GM12873 (cell line): ENCODE measurements around the gene POGLUT2.

Experiments
- TF ChIP-seq, protein P1 (sequence below): IDR thresholded peaks from 2 replicates; pipeline ENCODE4 v1.5.1; 2012; ENCODE audit warnings: low read depth, mild to moderate bottlenecking, moderate library complexity, low read length, control low read depth; ENCODE audit not compliant: insufficient read depth; ENCODE audit errors: missing control alignments

Gene POGLUT2

DNA sequence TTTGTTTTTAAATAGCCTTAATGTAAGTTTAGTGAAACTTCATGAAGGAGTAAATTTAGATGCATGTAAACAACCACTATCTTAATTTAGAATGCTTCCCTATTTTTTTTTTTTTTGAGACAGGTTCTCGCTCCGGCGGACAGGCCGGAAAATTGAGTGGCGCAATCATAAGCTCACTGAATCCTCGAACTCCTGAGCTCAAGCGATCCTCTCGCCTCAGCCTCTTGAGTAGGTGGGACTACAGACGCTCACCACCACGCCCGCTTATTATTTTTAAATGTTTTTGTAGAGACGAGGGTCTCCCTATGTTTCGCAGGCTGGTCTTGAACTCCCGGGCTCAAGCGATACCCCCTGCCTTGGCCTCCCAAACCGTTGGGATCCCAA lies 26.7 kb downstream of the POGLUT2 start:
- TF ChIP-seq, protein P1, sequence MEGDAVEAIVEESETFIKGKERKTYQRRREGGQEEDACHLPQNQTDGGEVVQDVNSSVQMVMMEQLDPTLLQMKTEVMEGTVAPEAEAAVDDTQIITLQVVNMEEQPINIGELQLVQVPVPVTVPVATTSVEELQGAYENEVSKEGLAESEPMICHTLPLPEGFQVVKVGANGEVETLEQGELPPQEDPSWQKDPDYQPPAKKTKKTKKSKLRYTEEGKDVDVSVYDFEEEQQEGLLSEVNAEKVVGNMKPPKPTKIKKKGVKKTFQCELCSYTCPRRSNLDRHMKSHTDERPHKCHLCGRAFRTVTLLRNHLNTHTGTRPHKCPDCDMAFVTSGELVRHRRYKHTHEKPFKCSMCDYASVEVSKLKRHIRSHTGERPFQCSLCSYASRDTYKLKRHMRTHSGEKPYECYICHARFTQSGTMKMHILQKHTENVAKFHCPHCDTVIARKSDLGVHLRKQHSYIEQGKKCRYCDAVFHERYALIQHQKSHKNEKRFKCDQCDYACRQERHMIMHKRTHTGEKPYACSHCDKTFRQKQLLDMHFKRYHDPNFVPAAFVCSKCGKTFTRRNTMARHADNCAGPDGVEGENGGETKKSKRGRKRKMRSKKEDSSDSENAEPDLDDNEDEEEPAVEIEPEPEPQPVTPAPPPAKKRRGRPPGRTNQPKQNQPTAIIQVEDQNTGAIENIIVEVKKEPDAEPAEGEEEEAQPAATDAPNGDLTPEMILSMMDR, result no peak

DNA sequence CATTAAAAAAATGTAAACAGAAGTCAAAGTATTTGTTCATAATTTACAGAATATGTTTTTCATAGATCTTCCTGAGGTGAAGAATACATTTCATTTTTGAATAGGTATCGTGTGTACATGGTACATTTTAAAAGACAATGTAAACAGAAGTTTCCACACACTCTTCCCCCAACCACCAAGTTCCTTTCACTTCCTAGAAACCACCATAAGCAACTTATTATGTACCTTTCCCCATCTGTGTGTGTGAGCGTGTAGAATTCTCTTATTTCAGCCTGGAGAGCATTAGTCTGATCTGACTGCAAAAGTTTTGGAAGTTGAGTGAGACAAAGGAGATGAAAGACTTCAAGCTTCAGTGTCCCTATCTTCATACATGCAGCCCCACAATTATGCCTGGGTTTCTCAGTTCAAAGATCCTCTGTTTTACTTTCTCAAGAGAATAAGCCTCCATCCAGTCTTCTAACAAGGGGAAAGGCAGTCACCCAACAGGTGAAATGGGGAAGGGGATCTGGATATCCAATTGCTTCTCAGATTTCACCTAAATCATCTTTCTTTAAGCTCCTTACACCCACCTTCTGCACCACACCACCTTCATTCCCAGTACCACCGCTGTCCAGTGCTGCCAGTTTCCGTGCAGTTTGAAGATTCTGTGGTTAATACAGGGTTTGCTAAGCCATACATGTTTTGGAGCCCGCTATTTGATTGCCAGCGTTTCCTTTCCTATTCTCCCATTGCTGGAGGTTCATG lies 27.3 kb downstream of the POGLUT2 start:
- TF ChIP-seq, protein P1, result no peak

- TF ChIP-seq, protein P1, result no peak
Measured at GRCh38 chr13:102770435-102770834, 28.3 kb downstream of the POGLUT2 start.

GRCh38 chr13:102769679-102770078 lies 29.1 kb downstream of the POGLUT2 start:
- TF ChIP-seq, protein P1, result no peak

- TF ChIP-seq, protein P1, result no peak
Measured at GRCh38 chr13:102768909-102769308, 29.9 kb downstream of the POGLUT2 start.

GRCh38 chr13:102763741-102764140 lies 35.0 kb downstream of the POGLUT2 start:
- TF ChIP-seq, protein P1, result no peak

DNA sequence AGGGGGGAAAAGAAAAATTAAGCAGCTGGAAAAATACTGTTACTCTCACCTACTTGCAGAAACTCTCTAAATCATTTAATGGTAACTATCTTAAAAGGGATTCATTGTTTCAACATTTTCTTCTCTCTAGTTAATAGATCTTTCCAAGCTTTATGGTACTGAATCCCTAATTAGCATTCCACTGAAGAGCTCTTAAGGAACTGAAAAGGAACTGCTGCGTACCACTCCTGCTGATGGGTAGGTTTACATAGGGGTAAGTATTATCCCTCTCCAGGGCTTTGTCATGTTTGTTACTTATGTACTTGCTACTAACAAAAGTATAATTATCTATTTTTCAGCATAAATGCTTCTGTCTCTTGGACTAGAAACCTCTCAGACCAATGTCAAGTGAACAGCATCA lies 37.7 kb downstream of the POGLUT2 start:
- TF ChIP-seq, protein P1, result no peak

DNA sequence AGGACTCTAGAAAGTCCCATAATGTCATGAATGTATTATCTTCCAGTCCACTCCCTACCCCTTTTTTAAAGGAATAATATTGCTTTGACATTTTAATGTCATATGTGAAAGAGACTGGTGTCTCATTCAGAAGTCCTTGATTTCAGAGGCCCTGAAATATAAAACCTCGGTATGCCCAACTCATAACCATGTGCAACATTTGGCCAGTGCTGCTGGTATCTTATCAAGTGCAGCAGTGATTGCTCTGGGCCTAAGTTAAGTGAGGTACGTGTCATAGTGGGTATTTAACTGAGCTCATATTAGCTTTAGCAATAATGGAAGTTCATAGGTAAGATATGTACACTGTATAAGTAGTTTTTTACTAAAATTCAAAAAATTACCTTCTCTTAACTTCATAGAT lies 39.9 kb downstream of the POGLUT2 start:
- TF ChIP-seq, protein P1, result no peak
